HuH-7.5 (cell line): ENCODE measurements around the gene CHST1.

Experiments
- DNase-seq: peaks from one replicate; pipeline ENCODE4 v3.0.0; 2011; ENCODE audit warnings: low spot score

CHST1 gene

DNA sequence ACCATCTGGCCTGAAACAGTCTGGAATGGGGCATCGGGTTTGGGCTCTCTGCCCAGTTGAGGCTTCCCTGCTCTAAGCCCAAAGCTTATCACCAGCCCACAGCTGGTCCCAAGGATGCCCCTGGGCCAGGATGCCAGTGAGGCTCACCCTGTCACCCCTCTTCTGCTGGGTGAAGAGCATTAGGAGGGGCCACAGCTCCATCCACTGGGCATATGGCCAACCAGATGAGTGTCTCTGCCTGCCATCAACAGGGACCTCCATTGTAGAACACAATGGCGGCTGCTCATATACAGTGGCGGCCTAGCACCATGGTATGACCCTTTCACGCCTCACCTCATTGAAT, 5.6 kb downstream of the CHST1 start:
- DNase-seq = no peak

- no peak for DNase-seq
Observed at GRCh38 chr11:45659031-45659817, 6.2 kb downstream of the CHST1 start.

GRCh38 chr11:45658292-45658991, 7.0 kb downstream of the CHST1 start:
- DNase-seq = no peak

GRCh38 chr11:45657496-45658260, 7.7 kb downstream of the CHST1 start:
- no peak for DNase-seq

GRCh38 chr11:45655831-45656230, 9.6 kb downstream of the CHST1 start:
- no peak for DNase-seq

- DNase-seq = peak; percentile 85
Observed at GRCh38 chr11:45655347-45655756, 10.1 kb downstream of the CHST1 start.

DNA sequence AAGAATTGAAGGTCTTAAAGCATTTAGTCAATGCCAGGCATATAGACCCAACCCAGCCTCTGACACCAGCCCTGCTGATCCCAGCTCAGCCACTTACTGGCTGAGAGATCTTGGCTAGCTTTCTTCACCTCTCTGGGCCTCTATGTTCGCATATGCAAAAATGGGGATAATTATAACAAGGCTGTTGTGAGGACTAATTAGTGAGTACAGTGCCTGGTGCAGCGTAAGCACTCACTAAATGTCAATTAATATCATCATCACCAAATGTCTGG, 10.5 kb downstream of the CHST1 start:
- no peak for DNase-seq

- no peak for DNase-seq
Observed at GRCh38 chr11:45654231-45655011, 11.0 kb downstream of the CHST1 start.

GRCh38 chr11:45653277-45653676, 12.1 kb downstream of the CHST1 start:
- DNase-seq = no peak

DNA sequence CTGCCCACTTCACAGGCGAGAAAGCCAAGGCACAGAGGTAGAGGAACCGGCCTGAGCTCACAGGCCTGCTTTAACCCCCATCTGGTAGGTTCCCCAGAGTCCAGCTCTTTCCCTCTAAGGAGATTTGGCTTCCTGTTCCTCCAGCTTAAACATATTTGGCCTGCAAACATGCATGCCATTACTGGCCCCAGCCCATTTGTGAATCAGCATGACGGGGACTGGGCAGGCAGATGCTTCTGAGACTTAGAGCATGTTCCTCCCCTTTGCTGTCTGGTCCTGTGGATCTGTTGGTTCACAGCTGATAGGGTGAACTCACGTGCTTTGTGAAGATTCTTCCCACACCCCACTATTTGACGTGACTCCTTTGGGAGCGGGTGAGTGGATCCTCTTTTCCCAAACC, 12.6 kb downstream of the CHST1 start:
- no peak for DNase-seq

- no peak for DNase-seq
Observed at GRCh38 chr11:45651841-45652749, 13.3 kb downstream of the CHST1 start.

- no peak for DNase-seq
Observed at GRCh38 chr11:45651156-45651555, 14.3 kb downstream of the CHST1 start.

DNA sequence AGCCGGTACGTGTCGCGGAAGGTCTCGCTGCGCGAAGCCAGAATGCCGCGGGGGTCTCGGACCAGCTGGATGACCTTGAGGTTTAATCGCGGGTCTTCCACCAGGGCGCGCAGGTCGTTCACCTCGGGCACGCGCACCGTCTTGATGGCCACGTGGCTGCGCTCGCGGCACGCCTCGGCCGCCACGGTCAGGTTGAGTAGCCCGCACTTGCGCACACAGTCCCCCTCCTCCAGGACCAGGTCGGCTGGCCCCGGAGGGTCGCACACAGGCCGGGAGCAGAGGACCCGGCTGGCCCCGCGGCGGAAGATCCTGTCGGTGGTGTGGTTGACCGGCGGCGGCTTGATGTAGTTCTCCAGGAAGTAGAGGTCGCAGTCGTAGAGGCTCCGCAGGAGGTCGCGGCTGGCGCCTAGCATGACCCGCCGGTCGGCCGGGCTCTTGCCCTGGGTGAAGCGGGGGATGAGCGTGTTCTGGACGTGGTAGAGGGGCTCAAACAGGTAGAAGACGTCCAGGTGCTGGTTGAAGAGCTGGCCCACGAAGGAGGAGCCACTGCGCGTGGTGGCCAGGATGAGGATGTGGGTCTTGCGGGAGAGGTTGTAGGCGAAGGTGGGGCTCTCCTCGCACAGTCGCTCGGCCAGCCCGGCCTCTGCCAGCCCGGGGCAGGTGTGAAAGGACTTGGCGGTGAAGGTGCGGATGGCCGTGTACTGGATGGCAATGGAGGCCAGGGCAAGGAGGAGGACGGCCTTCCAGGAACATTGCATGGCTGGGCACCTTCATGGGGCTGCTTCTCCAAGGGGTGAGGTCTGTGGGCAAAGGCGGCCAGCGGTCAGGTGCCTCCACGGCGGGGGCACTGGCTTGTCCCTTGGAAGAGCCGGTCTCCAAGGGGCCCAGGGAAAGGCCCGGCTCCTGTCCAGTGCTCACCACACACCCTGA, 15.0 kb downstream of the CHST1 start:
- no peak for DNase-seq

- no peak for DNase-seq
Observed at GRCh38 chr11:45649544-45650165, 15.8 kb downstream of the CHST1 start.

DNA sequence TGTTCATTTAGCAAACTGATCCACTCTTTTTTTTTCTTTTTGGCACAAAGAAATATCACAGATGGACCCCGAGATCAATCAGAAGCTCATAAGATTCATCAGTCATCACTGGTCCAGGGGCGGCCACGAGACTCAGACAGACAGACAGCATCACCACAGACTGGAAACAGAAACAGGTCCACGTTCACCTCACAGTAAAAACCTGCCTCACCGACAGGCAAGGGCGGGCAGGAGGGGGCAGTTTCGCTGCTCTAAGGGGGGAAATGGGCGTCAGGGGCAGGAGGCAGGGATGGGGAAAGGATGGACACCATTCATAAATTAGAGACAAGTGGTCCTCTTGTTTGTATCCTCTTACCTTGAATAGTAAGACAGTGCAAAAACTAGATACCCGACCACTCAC, 16.5 kb downstream of the CHST1 start:
- no peak for DNase-seq

DNA sequence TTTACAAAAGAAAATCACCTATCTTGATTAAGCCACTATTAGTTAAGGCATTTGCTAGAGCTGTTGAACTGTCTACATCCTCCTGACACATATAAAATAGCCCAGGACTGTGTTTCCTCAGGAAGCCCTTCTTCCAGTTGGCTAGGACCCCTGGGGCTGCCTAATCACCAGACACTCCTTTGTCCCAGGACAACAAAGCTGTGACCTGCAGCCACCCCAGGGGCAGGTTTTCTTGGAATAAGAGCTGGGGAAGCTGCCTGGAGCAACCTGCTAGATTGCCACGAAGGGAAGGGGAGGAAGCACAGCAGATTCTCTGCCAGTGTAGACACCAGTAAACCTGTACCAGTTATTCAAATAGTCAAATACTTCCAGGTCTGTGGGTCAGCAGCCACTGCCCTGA, 17.6 kb downstream of the CHST1 start:
- no peak for DNase-seq

GRCh38 chr11:45647329-45647728, 18.1 kb downstream of the CHST1 start:
- DNase-seq = no peak

DNA sequence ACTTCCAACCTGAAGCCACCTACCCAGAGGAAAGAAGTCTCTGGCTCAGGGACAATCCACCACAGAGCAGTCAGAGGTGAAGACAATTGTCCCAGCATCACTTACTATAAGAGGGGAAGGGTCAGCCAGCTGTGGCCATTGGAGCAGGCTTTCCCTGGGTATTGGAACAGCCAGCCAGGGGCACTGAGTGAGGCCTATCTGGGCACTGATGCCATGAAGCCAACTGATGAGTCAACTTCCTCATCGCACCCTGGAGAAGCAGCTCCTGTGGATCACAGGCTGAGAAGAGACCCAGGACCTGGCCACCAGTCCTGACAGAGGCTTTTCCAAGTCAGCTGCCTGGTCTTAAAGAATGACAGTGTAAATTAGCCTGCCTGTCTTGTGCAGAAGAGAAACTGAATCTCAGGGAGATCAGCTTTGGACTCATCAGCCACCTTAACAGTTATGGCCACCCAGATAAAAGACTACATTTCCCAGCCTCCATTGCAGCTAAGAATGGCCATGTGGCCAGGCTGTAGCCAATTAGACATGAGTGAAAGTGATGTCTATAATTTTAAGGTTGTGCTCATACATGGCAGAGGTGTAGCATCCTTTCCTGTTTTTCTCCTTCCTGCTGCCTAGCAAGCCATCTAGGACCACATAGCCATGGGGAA, 19.0 kb downstream of the CHST1 start:
- no peak for DNase-seq
